Gastrocnemius medialis (tissue), 4 donors: ENCODE measurements around the gene C2CD4B.

Experiments used
- CTCF ChIP-seq, 5 experiments: fragments of 450-650 bp in 3 of 5; fragments of 200-600 bp in 2 of 5; sonication (generic) in 2 of 5; IDR thresholded peaks in 4 of 5; conservative IDR thresholded peaks in 1 of 5; 1 replicate in 4 of 5; 2 replicates in 1 of 5; pipeline ENCODE4 v1.5.1; 2016 to 2019; ENCODE audit warnings: antibody characterized with exemption in 5 of 5, mild to moderate bottlenecking in 3 of 5, moderate library complexity in 3 of 5
- POLR2A ChIP-seq, 2 donors: fragments of 450-650 bp; IDR thresholded peaks; one replicate each; pipeline ENCODE4 v1.6.1; 2017; ENCODE audit warnings: antibody characterized with exemption in 2 of 2, mild to moderate bottlenecking in 2 of 2, moderate library complexity in 2 of 2

GRCh38 chr15:62209322-62209721, 44.2 kb upstream of the C2CD4B start:
- TF ChIP-seq CTCF (IDR thresholded peaks at IDR 0.05 in 4 of 5, conservative IDR thresholded peaks at IDR 0.05 in 1 of 5): no peak
- no peak for TF ChIP-seq POLR2A (IDR thresholded peaks at IDR 0.05)
